GM23338 (cell line): ENCODE results near the gene LCP2. TPM values are rescaled to one million over a fixed set of nuclear protein-coding genes. Genes with fewer than 3 reads are reported as not detected.

Source experiments
- ATAC-seq: fragments of 200-7000 bp; cut with Tn5 transposase; 3 replicates; pipeline ENCODE4 v1.9.1; 2020
- DNase-seq: peaks from one replicate; pipeline ENCODE4 v3.0.0-alpha.2; 2015; ENCODE audit warnings: low spot score
- H2AFZ ChIP-seq: fragments of 200-600 bp; sonication (generic); 2 replicates; pipeline ENCODE4 v1.8.0; 2016; ENCODE audit warnings: antibody characterized with exemption, mild to moderate bottlenecking, moderate library complexity
- H3F3A ChIP-seq: fragments of 200-600 bp; sonication (generic); replicated peaks from 2 replicates; pipeline ENCODE4 v1.8.0; 2017; ENCODE audit warnings: antibody characterized with exemption, mixed run types, low read depth
- H3K27ac ChIP-seq: fragments of 200-600 bp; sonication (generic); 2 replicates; pipeline ENCODE4 v1.6.1; 2016; ENCODE audit warnings: low read depth
- H3K27me3 ChIP-seq: fragments of 200-600 bp; sonication (generic); 2 replicates; pipeline ENCODE4 v1.8.0; 2016; ENCODE audit warnings: mild to moderate bottlenecking, mixed run types, moderate library complexity; ENCODE audit not compliant: insufficient read depth
- H3K36me3 ChIP-seq: fragments of 200-600 bp; sonication (generic); 2 replicates; pipeline ENCODE4 v1.8.0; 2016; ENCODE audit warnings: mild to moderate bottlenecking; ENCODE audit not compliant: insufficient read depth
- H3K4me1 ChIP-seq: fragments of 200-600 bp; sonication (generic); 2 replicates; pipeline ENCODE4 v1.8.0; 2016; ENCODE audit warnings: mild to moderate bottlenecking, moderate library complexity; ENCODE audit not compliant: insufficient read depth
- H3K4me2 ChIP-seq: fragments of 200-600 bp; sonication (generic); 2 replicates; pipeline ENCODE4 v1.7.1; 2017; ENCODE audit warnings: mixed run types
- H3K4me3 ChIP-seq: fragments of 200-600 bp; sonication (generic); 2 replicates; pipeline ENCODE4 v1.6.1; 2016; ENCODE audit warnings: mixed run types
- H3K79me2 ChIP-seq: fragments of 200-600 bp; sonication (generic); replicated peaks from 2 replicates; pipeline ENCODE4 v1.8.0; 2017; ENCODE audit warnings: mild to moderate bottlenecking; ENCODE audit not compliant: insufficient read depth
- H3K9me2 ChIP-seq: fragments of 200-600 bp; sonication (generic); 2 replicates; pipeline ENCODE4 v1.8.0; 2017; ENCODE audit not compliant: insufficient read depth
- H4K20me1 ChIP-seq: fragments of 200-600 bp; sonication (generic); replicated peaks from 2 replicates; pipeline ENCODE4 v1.8.0; 2017; ENCODE audit warnings: mild to moderate bottlenecking; ENCODE audit not compliant: insufficient read depth
- H3K27ac Mint-ChIP-seq: 2 replicates; pipeline ENCODE4 v1.8.0; 2020; ENCODE audit warnings: inconsistent platforms, mild to moderate bottlenecking, moderate library complexity, mixed read lengths
- H3K27me3 Mint-ChIP-seq: 3 replicates; pipeline ENCODE4 v1.8.0; 2022; ENCODE audit warnings: low read depth, mild to moderate bottlenecking, moderate library complexity, mixed read lengths, inconsistent platforms; ENCODE audit not compliant: insufficient read depth, poor library complexity
- H3K36me3 Mint-ChIP-seq: 3 replicates; pipeline ENCODE4 v1.8.0; 2021; ENCODE audit warnings: low read depth, mild to moderate bottlenecking, inconsistent platforms, moderate library complexity, mixed read lengths
- H3K4me1 Mint-ChIP-seq: 3 replicates; pipeline ENCODE4 v1.8.0; 2020; ENCODE audit warnings: mild to moderate bottlenecking, inconsistent platforms, mixed read lengths
- H3K4me3 Mint-ChIP-seq: 3 replicates; pipeline ENCODE4 v1.8.0; 2021; ENCODE audit warnings: moderate library complexity, mild to moderate bottlenecking, inconsistent platforms, mixed read lengths
- H3K9me3 Mint-ChIP-seq: 3 replicates; pipeline ENCODE4 v1.8.0; 2020; ENCODE audit warnings: moderate library complexity, mild to moderate bottlenecking, inconsistent platforms, mixed read lengths
- CREB1 ChIP-seq: fragments of 250-450 bp; sonication (Bioruptor Pico); IDR thresholded peaks from 2 replicates; pipeline ENCODE4 v1.5.0; 2020; ENCODE audit warnings: low read depth, mild to moderate bottlenecking, moderate library complexity
- ETS1 ChIP-seq: IDR thresholded peaks from 2 replicates; pipeline ENCODE4 v1.6.1; 2016; ENCODE audit warnings: antibody characterized with exemption
- EZH2 ChIP-seq: fragments of 200-600 bp; sonication (generic); IDR thresholded peaks from one replicate; pipeline ENCODE4 v1.8.0; 2017; ENCODE audit warnings: antibody characterized with exemption, mild to moderate bottlenecking, low read depth; ENCODE audit not compliant: unreplicated experiment
- EZH2phosphoT487 ChIP-seq: fragments of 200-600 bp; sonication (generic); IDR thresholded peaks from one replicate; pipeline ENCODE4 v1.8.1; 2018; ENCODE audit warnings: antibody characterized with exemption; ENCODE audit not compliant: unreplicated experiment
- NANOG ChIP-seq: IDR thresholded peaks from 2 replicates; pipeline ENCODE4 v1.6.1; 2016; ENCODE audit warnings: antibody characterized with exemption, borderline replicate concordance
- STAT1 ChIP-seq: IDR thresholded peaks from one replicate; pipeline ENCODE4 v1.6.1; 2016; ENCODE audit warnings: antibody characterized with exemption; ENCODE audit not compliant: unreplicated experiment
- ZNF331 ChIP-seq: fragments of 250-450 bp; sonication (Bioruptor Pico); IDR thresholded peaks from 2 replicates; pipeline ENCODE4 v1.5.0; 2020; ENCODE audit warnings: low read depth, mild to moderate bottlenecking, moderate library complexity
- ZNF462 ChIP-seq: fragments of 250-450 bp; sonication (Bioruptor Pico); IDR thresholded peaks from 2 replicates; pipeline ENCODE4 v1.5.0; 2020; ENCODE audit warnings: mild to moderate bottlenecking, moderate library complexity
- polyA plus RNA-seq: library from polyadenylated mRNA; unstranded; fragments of >200 nt; fragmentation: Nextera tagmentation; extraction: Ambion mirVana; gene quantifications from 2 replicates; pipeline ENCODE4 v1.2.1, GENCODE V29; 2016
- total RNA-seq: library from RNA; depleted of rRNA; stranded (reverse); fragments of >200 nt; shearing (Covaris generic); gene quantifications from 2 replicates; pipeline ENCODE4 v1.2.3, GENCODE V29; 2014

Gene LCP2
- total and polyA plus RNA-seq, 2 experiments from 2014 or later: 0.26 to 0.38 TPM

- no peak for DNase-seq
- H3F3A ChIP-seq: no peaks in the 10 kb centered on the region
- Mint-ChIP-seq H3K27ac (no peak overlapping the region), H3K36me3 (peaks cover 34% of the 10 kb centered on the region), H3K9me3 (peaks cover 41% of the 10 kb centered on the region), H3K4me1 (peaks cover 15% of the 10 kb centered on the region), H3K27me3 (peaks cover 22% of the 10 kb centered on the region), H3K4me3 (no peak overlapping the region)
- no peak for TF ChIP-seq STAT1
- TF ChIP-seq ZNF462 (CRISPR knock-in tag): no peak
- no peak for TF ChIP-seq ZNF331 (CRISPR knock-in tag)
- TF ChIP-seq NANOG: no peak
- no peak for TF ChIP-seq CREB1
- no peak for TF ChIP-seq EZH2
- TF ChIP-seq ETS1: no peak
- TF ChIP-seq EZH2phosphoT487: no peak
- H3K79me2 ChIP-seq: no peaks in the 10 kb centered on the region
- H2AFZ ChIP-seq: no peak overlapping the region
- H3K27ac ChIP-seq: no peak overlapping the region
- H3K9me2 ChIP-seq: 0 out of 2 replicates have a peak, but pooled peaks cover 9% of the 10 kb centered on the region
- no peaks in the 10 kb centered on the region for H3K36me3 ChIP-seq
- ATAC-seq: no peak
- no peaks in the 10 kb centered on the region for H3K27me3 ChIP-seq
- peaks cover 18% of the 10 kb centered on the region for H3K4me1 ChIP-seq
- no peak overlapping the region for H3K4me3 ChIP-seq
- H3K4me2 ChIP-seq: no peak overlapping the region
- H4K20me1 ChIP-seq: no peaks in the 10 kb centered on the region
These were observed 8.5 kb downstream of the LCP2 start for GRCh38 chr5:170289121-170289520.
